Fibroblast of villous mesenchyme (primary cell): ENCODE results near the gene PPARD. TPM values are rescaled to one million over a fixed set of nuclear protein-coding genes. Genes with fewer than 3 reads are reported as not detected.
A peak's percentile ranks its signal among the peaks of the same experiment; 100 is the strongest.

Source experiments
- DNase-seq: peaks from one replicate; pipeline ENCODE4 v3.0.0-alpha.2; 2010; ENCODE audit warnings: low read depth
- H3K4me3 ChIP-seq: 2 replicates; pipeline ENCODE4 v1.5.1; 2011; ENCODE audit warnings: low read depth, mild to moderate bottlenecking, low read length
- CTCF ChIP-seq: IDR thresholded peaks from 2 replicates; pipeline ENCODE4 v1.5.1; 2012; ENCODE audit warnings: low read depth, mild to moderate bottlenecking, low read length; ENCODE audit not compliant: insufficient read depth
- total RNA-seq: library from RNA; depleted of rRNA; stranded (reverse); fragments of >200 nt; gene quantifications from 2 replicates; pipeline ENCODE4 v1.2.3, GENCODE V29; 2012

Gene PPARD
- total RNA-seq, 1 donor = 8.2 TPM

DNA sequence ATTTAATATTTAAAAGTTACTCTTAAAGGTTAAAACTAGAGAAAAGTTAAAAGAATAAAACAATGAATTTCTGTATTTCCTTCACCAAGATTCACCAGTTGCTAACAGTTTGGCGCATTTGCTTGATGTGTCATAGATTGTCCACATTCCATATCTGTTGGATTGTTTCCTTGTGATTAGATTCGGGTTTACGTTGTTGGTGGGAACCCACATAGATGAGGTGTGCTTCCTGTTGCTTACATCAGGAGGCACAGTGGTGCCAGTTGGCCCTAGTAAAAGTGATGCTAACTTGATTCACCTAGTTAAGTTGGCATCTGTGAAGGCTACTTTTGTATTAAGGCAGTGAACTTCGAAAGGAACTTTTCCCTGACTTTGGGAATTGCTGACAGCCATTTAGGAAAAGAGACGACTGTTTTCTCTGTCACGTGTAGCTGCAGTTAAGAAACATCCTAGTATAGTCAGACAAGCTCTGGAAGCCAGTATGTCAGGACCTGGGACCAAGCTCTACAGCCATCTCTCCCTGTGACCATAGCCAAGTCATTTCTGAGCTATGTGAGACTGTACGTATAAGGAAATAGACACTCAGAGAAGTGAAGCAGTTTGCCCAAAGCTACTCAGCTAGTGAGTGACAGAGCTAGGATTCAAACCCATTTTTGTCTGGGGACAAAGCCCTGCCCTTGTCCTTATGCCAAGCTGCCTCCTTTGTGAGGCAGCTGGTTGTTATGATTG, 49.0 kb downstream of the PPARD start:
- DNase-seq = peak; percentile 58

GRCh38 chr6:35392111-35392702, 49.8 kb downstream of the PPARD start:
- TF ChIP-seq CTCF = no peak
- no peak for DNase-seq
- no peak overlapping the region for H3K4me3 ChIP-seq

More for the DNA sequence above, 49.0 kb downstream of the PPARD start:
- TF ChIP-seq CTCF = no peak
- no peak overlapping the region for H3K4me3 ChIP-seq

DNA sequence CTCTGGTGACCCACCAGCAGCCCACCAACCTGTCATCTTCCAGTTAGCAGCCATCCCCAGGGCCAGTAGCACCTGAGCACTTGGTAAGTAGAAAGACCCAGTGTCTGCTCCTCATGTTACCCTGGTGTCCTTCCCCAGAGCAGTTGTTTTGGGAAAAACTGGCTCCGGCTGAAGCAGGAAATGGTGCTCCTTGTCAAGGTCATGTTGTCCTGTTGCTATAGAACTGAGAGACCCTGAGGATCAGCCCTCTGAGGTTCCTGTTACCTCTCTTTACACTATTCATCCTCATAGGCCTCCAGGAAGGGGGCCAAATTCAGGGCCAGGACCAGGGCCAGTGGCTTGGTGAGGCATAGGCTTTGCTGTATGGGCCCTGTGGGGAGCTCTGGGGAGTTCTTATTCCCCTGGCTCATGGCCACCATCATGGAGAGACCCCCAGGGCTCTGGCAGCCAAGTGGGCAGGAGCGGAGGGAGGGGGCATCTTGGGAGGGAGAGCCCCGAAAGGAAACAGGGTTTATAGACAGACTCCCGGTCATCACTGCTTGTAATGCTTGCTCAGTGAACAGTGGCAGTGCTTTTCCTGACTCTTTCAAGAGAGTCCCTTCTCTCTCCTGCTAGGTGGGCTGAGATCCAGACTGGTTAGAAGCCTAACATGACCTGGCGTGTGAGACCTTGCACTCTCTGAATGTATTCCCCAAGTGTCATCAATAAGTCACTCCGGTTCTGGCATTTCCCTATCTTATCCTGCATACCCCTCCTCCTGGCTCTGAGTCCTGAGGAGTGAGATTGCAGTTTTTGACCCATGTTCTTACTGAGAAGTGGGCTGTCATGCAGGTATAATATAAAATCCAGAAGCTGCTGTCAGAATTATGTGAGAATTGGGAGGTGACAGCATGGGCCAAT, 50.7 kb downstream of the PPARD start:
- no peak for TF ChIP-seq CTCF
- H3K4me3 ChIP-seq = no peak overlapping the region
- no peak for DNase-seq

- no peak for TF ChIP-seq CTCF
- H3K4me3 ChIP-seq = no peak overlapping the region
- no peak for DNase-seq
Observed at GRCh38 chr6:35396991-35397390, 54.6 kb downstream of the PPARD start.

DNA sequence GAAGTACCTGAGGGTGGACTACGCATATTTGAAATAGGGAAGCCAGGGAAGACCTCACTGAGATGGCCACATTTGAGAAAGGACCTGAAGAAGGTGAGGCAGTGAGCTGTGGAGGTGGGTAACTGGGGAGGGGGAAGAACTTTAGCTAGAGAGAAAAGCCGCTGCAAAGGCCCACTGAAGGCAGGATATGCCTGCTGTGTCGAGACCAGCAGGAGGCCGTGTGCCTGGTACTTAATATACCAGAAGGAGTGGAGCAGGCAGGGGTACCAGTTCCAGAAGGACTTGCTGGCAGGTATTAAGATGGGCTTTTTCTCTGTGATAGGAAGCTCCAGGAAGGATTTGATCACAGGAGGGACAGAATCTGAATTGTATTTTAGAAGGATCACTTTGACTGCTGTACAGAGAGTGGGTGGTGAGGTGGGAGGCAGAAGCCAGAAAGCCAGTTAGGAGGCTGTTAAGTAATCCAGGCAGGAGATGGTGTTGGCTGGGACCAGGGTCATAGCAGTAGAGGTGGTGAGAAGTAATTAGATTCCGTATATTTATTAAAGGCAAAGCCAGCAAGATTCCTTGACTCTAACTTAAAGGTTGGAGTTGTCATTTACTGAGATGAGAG, 55.6 kb downstream of the PPARD start:
- DNase-seq = no peak
- no peak for TF ChIP-seq CTCF
- no peak overlapping the region for H3K4me3 ChIP-seq

GRCh38 chr6:35398526-35398925, 56.2 kb downstream of the PPARD start:
- DNase-seq = no peak
- TF ChIP-seq CTCF = no peak
- no peak overlapping the region for H3K4me3 ChIP-seq
